Measurements from ENCODE around the gene SSX2IP. TPM values are rescaled to one million over a fixed set of nuclear protein-coding genes. Genes with fewer than 3 reads are reported as not detected.
"Not testable (repeated sequence)": the region's sequence is repeated elsewhere in the genome, so short reads cannot be mapped to it uniquely, and the experiment has no call there.

Gene SSX2IP
- total RNA-seq, 1 experiment from 2014 or later, result 20.7 TPM

DNA sequence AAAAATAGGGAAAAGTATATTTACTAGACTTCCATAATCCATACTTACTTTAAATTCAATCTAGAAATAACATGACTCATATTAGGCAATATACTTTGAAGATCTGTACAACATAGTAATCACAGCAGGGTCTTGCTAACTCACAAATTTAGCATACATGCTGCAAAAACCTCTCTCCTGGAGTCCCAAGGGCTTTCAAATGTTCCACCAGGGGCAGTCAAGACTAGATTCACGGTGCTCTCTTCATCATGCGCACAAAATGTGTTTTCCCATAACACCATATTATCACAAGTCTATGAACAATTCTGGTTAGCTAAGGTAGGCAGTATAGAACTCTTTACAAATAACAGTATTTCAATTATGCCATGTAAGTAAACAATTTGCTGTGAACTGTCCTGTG is 45.8 kb downstream of the SSX2IP start:
- Histone ChIP-seq H3K27ac (no peak overlapping the region), H3K4me3 (no peak overlapping the region), H3K36me3 (ENCODE audit: low read depth) (no peaks in the 10 kb centered on the region), H3F3A (ENCODE audit: insufficient read depth, low read depth) (no peaks in the 10 kb centered on the region), H3K9me3 (ENCODE audit: insufficient read depth, low read depth) (no peaks in the 10 kb centered on the region), H3K4me1 (replicated peaks; ENCODE audit: insufficient read depth) (no peaks in the 10 kb centered on the region), H3K79me2 (ENCODE audit: low read depth) (no peaks in the 10 kb centered on the region), H3K9me2 (ENCODE audit: insufficient read depth) (no peaks in the 10 kb centered on the region), H2AFZ (no peak overlapping the region), H4K20me1 (ENCODE audit: insufficient read depth) (no peaks in the 10 kb centered on the region), H3K4me2 (no peak overlapping the region), H3K27me3 (ENCODE audit: insufficient read depth, low read depth) (no peaks in the 10 kb centered on the region)
- ChIA-PET CTCF (no interaction called here), POLR2A (ENCODE audit: unreplicated experiment) (no interaction called here)
- no peak for DNase-seq
- no TSS peak for BruUV-seq (replicated peaks)
- no peak for TF ChIP-seq EZH2 (IDR thresholded peaks at IDR 0.05; ENCODE audit: low read depth)
- TF ChIP-seq, protein P1, sequence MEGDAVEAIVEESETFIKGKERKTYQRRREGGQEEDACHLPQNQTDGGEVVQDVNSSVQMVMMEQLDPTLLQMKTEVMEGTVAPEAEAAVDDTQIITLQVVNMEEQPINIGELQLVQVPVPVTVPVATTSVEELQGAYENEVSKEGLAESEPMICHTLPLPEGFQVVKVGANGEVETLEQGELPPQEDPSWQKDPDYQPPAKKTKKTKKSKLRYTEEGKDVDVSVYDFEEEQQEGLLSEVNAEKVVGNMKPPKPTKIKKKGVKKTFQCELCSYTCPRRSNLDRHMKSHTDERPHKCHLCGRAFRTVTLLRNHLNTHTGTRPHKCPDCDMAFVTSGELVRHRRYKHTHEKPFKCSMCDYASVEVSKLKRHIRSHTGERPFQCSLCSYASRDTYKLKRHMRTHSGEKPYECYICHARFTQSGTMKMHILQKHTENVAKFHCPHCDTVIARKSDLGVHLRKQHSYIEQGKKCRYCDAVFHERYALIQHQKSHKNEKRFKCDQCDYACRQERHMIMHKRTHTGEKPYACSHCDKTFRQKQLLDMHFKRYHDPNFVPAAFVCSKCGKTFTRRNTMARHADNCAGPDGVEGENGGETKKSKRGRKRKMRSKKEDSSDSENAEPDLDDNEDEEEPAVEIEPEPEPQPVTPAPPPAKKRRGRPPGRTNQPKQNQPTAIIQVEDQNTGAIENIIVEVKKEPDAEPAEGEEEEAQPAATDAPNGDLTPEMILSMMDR (conservative IDR thresholded peaks at IDR 0.05), result no peak
- intact Hi-C loops (cut with micrococcal nuclease; ENCODE audit: unreplicated experiment), result no loop called here

DNA sequence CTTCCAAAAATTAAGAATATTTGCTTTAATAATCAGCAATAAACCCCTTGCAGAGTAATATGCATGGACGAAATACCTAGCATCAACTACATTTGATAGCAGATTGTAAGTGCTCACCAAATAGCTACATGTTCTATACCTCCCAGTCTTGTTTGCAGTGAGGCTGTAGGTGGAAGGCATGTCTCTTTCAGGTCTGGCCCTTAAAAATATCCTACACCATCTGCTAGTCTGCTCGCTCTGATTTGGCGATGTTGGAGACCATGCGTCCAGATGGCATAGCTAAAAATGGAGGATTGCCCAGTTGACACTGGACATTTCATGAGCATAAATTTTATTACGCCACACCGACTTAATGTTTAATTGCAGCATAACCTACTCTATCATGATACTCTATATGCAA is 47.1 kb downstream of the SSX2IP start:
- no TSS peak for BruUV-seq (replicated peaks)
- no peak overlapping the region for H3K27ac ChIP-seq
- no peaks in the 10 kb centered on the region for H3K9me2 ChIP-seq (ENCODE audit: insufficient read depth)
- H3K27me3 ChIP-seq (ENCODE audit: insufficient read depth, low read depth), result no peaks in the 10 kb centered on the region
- H3K9me3 ChIP-seq (ENCODE audit: insufficient read depth, low read depth), result no peaks in the 10 kb centered on the region
- ChIA-PET POLR2A (ENCODE audit: unreplicated experiment) (interaction anchor here (0.6 kb wide), 1 partner anchor 216 kb away, joined by 3 read pairs; no protein-coding TSS in a partner anchor), CTCF (no interaction called here)
- H4K20me1 ChIP-seq (ENCODE audit: insufficient read depth), result no peaks in the 10 kb centered on the region
- no peak for DNase-seq
- no peak overlapping the region for H3K4me2 ChIP-seq
- H3K4me3 ChIP-seq, result no peak overlapping the region
- intact Hi-C loops (cut with micrococcal nuclease; ENCODE audit: unreplicated experiment), result no loop called here
- no peak for TF ChIP-seq EZH2 (IDR thresholded peaks at IDR 0.05; ENCODE audit: low read depth)
- TF ChIP-seq, protein P1 (conservative IDR thresholded peaks at IDR 0.05), result no peak
- H3K36me3 ChIP-seq (ENCODE audit: low read depth), result no peaks in the 10 kb centered on the region
- no peaks in the 10 kb centered on the region for H3F3A ChIP-seq (ENCODE audit: insufficient read depth, low read depth)
- no peaks in the 10 kb centered on the region for H3K79me2 ChIP-seq (ENCODE audit: low read depth)
- no peak overlapping the region for H2AFZ ChIP-seq
- H3K4me1 ChIP-seq (replicated peaks; ENCODE audit: insufficient read depth), result no peaks in the 10 kb centered on the region

DNA sequence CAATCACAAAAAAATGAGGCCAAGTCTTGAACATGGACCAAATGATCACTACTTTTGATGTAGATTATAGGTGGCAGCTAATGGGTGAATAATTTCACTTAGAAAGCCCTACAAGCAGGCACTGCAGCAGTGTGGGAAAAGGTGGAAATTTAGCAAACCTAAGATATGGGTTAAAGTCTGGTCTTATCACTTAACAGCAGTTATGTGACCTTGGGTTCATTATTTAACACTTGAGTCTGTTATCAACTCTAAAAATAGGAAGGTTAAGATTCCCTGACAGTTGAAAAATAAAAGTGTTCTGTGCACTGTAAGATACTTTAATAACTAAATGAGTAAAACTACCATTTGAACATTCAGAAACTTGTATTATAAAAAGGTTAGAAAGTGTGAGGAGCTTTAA is 47.5 kb downstream of the SSX2IP start:
- TF ChIP-seq EZH2 (IDR thresholded peaks at IDR 0.05; ENCODE audit: low read depth), result no peak
- TF ChIP-seq, protein P1 (conservative IDR thresholded peaks at IDR 0.05), result no peak
- H3K4me3 ChIP-seq, result no peak overlapping the region
- intact Hi-C loops (cut with micrococcal nuclease; ENCODE audit: unreplicated experiment), result no loop called here
- H3K9me2 ChIP-seq (ENCODE audit: insufficient read depth), result no peaks in the 10 kb centered on the region
- H3K27me3 ChIP-seq (ENCODE audit: insufficient read depth, low read depth), result no peaks in the 10 kb centered on the region
- no peak overlapping the region for H3K4me2 ChIP-seq
- no peak overlapping the region for H2AFZ ChIP-seq
- no peaks in the 10 kb centered on the region for H3F3A ChIP-seq (ENCODE audit: insufficient read depth, low read depth)
- no peaks in the 10 kb centered on the region for H3K79me2 ChIP-seq (ENCODE audit: low read depth)
- H3K9me3 ChIP-seq (ENCODE audit: insufficient read depth, low read depth), result no peaks in the 10 kb centered on the region
- no TSS peak for BruUV-seq (replicated peaks)
- ChIA-PET POLR2A (ENCODE audit: unreplicated experiment) (no interaction called here), CTCF (no interaction called here)
- H3K4me1 ChIP-seq (replicated peaks; ENCODE audit: insufficient read depth), result no peaks in the 10 kb centered on the region
- no peaks in the 10 kb centered on the region for H4K20me1 ChIP-seq (ENCODE audit: insufficient read depth)
- H3K27ac ChIP-seq, result no peak overlapping the region
- no peak for DNase-seq
- H3K36me3 ChIP-seq (ENCODE audit: low read depth), result no peaks in the 10 kb centered on the region

DNA sequence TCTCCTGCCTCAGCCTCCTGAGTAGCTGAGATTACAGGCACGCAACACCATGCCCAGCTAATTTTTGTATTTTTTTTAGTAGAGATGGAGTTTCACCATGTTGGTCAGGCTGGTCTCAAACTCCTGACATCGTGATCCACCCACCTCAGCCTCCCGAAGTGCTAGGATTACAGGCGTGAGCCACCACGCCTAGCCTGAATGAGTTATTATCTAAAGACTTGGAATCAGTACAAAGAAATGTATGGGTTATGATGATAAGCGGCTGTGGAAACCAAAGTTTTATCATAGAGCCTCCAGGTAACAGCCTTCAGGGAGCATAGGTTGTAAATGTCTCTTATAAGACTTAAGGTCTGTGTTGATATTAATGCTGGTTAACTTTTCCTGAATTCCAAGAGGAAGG is 50.5 kb downstream of the SSX2IP start:
- H3K9me3 ChIP-seq (ENCODE audit: insufficient read depth, low read depth); H3K4me3 ChIP-seq; H3K27ac ChIP-seq; H3K9me2 ChIP-seq (ENCODE audit: insufficient read depth); H3K4me2 ChIP-seq; H3K27me3 ChIP-seq (ENCODE audit: insufficient read depth, low read depth); H3K79me2 ChIP-seq (ENCODE audit: low read depth); CTCF ChIA-PET; DNase-seq; H2AFZ ChIP-seq; H3K36me3 ChIP-seq (ENCODE audit: low read depth); H4K20me1 ChIP-seq (ENCODE audit: insufficient read depth); BruUV-seq (replicated peaks): not testable (repeated sequence)
- Histone ChIP-seq H3K4me1 (replicated peaks; ENCODE audit: insufficient read depth) (peaks cover 14% of the 10 kb centered on the region), H3F3A (ENCODE audit: insufficient read depth, low read depth) (peaks cover 11% of the 10 kb centered on the region)
- POLR2A ChIA-PET (ENCODE audit: unreplicated experiment), result interaction anchor here (0.9 kb wide), 1 partner anchor 36 kb away, joined by 4 read pairs; no protein-coding TSS in a partner anchor
- intact Hi-C loops (cut with micrococcal nuclease; ENCODE audit: unreplicated experiment), result loop anchor here (10.0 kb wide), 2 partner anchors 65 to 275 kb away; partner anchors contain the start of gene CTBS

Data from PC-9 (cell line).